DMS 273 (cell line): ENCODE data around the gene LTN1.

Experiments
- DNase-seq: peaks from one replicate; lab custom pipeline; 2025; ENCODE audit not compliant: unreplicated experiment; lab: John Stamatoyannopoulos, UW

LTN1 gene

DNA sequence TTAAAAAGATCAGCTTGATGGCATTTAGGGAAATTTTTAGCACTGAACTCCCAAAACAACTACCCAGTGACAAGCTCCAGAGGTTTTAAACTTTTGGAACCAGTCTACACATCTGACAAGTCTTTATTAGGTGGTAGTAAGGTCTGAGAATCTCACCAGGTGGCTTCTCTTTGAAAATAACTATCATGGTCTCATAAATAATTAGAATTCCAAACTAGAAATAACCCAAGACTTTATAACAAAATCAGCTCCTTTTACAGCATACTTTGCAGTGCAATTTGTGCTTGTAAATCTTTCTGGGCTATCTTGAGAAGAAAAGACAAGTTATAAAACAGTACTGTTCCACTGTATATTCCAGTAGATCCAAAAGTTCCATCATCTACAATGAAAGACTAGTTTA is 108.7 kb downstream of the LTN1 start:
- DNase-seq: no peak

- DNase-seq: no peak
Measured at GRCh38 chr21:28882345-28882744, 110.3 kb downstream of the LTN1 start.
